ENCODE data around the gene TFEB.

The TFEB gene

GRCh38 chr6:41763470-41763869, 28.1 kb upstream of the TFEB start:
- no peak for DNase-seq

GRCh38 chr6:41759905-41760579, 24.6 kb upstream of the TFEB start:
- DNase-seq = no peak

GRCh38 chr6:41759106-41759904, 23.9 kb upstream of the TFEB start:
- DNase-seq = no peak

- no peak for DNase-seq
Observed at GRCh38 chr6:41758641-41759035, 23.2 kb upstream of the TFEB start.

GRCh38 chr6:41757931-41758640, 22.7 kb upstream of the TFEB start:
- DNase-seq = no peak

- no peak for DNase-seq
Observed at GRCh38 chr6:41757271-41757670, 21.9 kb upstream of the TFEB start.

GRCh38 chr6:41756354-41756753, 20.9 kb upstream of the TFEB start:
- DNase-seq = no peak

GRCh38 chr6:41755895-41756294, 20.5 kb upstream of the TFEB start:
- DNase-seq = no peak

- no peak for DNase-seq
Observed at GRCh38 chr6:41750374-41750773, 15.0 kb upstream of the TFEB start.

GRCh38 chr6:41748542-41748941, 13.1 kb upstream of the TFEB start:
- no peak for DNase-seq

- no peak for DNase-seq
Observed at GRCh38 chr6:41748102-41748477, 12.7 kb upstream of the TFEB start.

- DNase-seq = no peak
Observed at GRCh38 chr6:41747256-41748101, 12.1 kb upstream of the TFEB start, which contains the start of gene PGC. Gene PGC (minus strand): TSS chr6:41747397. CDS start chr6:41747334, 63 bp downstream.

- no peak for DNase-seq
Observed at GRCh38 chr6:41746107-41746506, 10.7 kb upstream of the TFEB start.

GRCh38 chr6:41744236-41744787, 8.9 kb upstream of the TFEB start:
- no peak for DNase-seq

- no peak for DNase-seq
Observed at GRCh38 chr6:41743406-41744235, 8.2 kb upstream of the TFEB start.

GRCh38 chr6:41741625-41742490, 6.5 kb upstream of the TFEB start:
- DNase-seq = no peak

GRCh38 chr6:41740366-41741162, 5.2 kb upstream of the TFEB start:
- no peak for DNase-seq

- DNase-seq = no peak
Observed at GRCh38 chr6:41739041-41739440, 3.6 kb upstream of the TFEB start.

- DNase-seq = no peak
Observed at GRCh38 chr6:41737591-41738130, 2.3 kb upstream of the TFEB start.
